Mesothelial cell of epicardium (in vitro differentiated cells): ENCODE results near the gene PROX1. TPM values are rescaled to one million over a fixed set of nuclear protein-coding genes. Genes with fewer than 3 reads are reported as not detected.

Experiments
- DNase-seq, 2 experiments: peaks; one replicate each; pipeline ENCODE4 v3.0.0; 2021; ENCODE audit warnings: low spot score in 2 of 2; ENCODE audit not compliant: unreplicated experiment in 2 of 2
- H3K27ac Mint-ChIP-seq: 2 replicates; pipeline ENCODE4 v1.8.0; 2021; ENCODE audit warnings: mixed read lengths
- H3K27me3 Mint-ChIP-seq: 2 replicates; pipeline ENCODE4 v1.8.0; 2021; ENCODE audit warnings: low read depth, mixed read lengths
- H3K36me3 Mint-ChIP-seq: 2 replicates; pipeline ENCODE4 v1.8.0; 2021; ENCODE audit warnings: mixed read lengths
- H3K4me1 Mint-ChIP-seq: 2 replicates; pipeline ENCODE4 v1.8.0; 2021; ENCODE audit warnings: mixed read lengths
- H3K4me3 Mint-ChIP-seq: 2 replicates; pipeline ENCODE4 v1.8.0; 2021; ENCODE audit warnings: mild to moderate bottlenecking, moderate library complexity, mixed read lengths
- H3K9me3 Mint-ChIP-seq: 2 replicates; pipeline ENCODE4 v1.8.0; 2021; ENCODE audit warnings: mixed read lengths
- CTCF ChIP-seq: fragments of 200-600 bp; sonication (generic); IDR thresholded peaks from one replicate; pipeline ENCODE4 v1.5.0; 2021; ENCODE audit warnings: antibody characterized with exemption; ENCODE audit not compliant: unreplicated experiment
- total RNA-seq: library from RNA; stranded (reverse); gene quantifications from 3 replicates; pipeline ENCODE4 v1.2.1, GENCODE V29; 2021

Gene PROX1
- total RNA-seq, 1 donor from 2014 or later: 1.4 TPM

DNA sequence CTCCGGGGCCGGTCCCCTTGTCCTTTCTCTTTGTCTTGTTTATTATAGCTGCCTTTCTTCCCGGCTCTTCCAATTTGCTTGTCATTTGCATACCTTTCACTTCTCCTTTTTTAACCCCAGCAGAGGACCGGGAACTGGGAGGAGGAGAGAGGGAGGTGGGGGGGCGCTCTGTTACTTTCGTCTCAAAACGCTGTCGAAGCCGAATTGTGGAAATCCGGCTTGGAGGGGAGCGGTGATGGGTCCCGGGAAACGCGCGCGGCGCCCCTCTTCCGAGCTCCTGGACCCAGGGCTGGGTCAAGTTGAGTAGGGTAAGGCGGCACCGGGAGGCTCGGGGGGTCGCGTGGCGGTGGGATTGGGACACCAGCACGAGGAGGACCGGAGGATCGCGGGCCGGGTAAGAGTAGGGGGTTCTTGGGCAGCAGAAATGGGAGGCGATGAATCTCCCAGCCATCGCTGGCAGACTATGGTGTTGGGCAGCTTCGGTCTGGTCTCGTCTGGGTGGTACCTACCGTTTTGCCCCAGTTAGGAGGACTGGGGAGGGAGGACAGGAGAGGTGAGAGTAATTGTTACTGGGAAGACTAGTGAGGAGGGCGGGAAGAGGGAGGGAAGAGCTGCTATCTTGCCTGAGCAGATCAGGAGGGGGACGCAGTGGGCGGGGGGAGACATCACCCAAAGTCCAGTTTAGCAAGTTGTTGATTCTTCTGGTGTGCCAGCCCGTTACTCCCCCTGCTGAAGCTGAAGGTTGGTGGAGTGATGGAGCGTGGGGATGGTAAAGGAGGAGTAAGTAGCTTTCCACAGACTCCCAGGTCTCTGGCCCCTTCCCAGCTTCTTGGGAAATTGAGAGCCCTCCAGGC lies 1.5 kb downstream of the PROX1 start:
- Mint-ChIP-seq H3K36me3 (no peaks in the 10 kb centered on the region), H3K9me3 (no peaks in the 10 kb centered on the region), H3K4me1 (peaks cover 40% of the 10 kb centered on the region), H3K4me3 (peak overlapping the region; percentile 91), H3K27ac (no peak overlapping the region), H3K27me3 (peaks cover 95% of the 10 kb centered on the region)
- no peak for TF ChIP-seq CTCF
- DNase-seq: no peak

- no peaks in the 10 kb centered on the region for H3K36me3 Mint-ChIP-seq
- H3K27me3 Mint-ChIP-seq: peaks cover 92% of the 10 kb centered on the region
Observed at GRCh38 chr1:213993929-213994328, 6.2 kb downstream of the PROX1 start.

GRCh38 chr1:213994888-213995287 lies 7.1 kb downstream of the PROX1 start:
- Mint-ChIP-seq H3K27ac (no peak overlapping the region), H3K4me3 (no peak overlapping the region), H3K4me1 (peaks cover 5% of the 10 kb centered on the region), H3K36me3 (no peaks in the 10 kb centered on the region), H3K27me3 (peaks cover 91% of the 10 kb centered on the region), H3K9me3 (no peaks in the 10 kb centered on the region)
- no peak for TF ChIP-seq CTCF
- no peak for DNase-seq

More at GRCh38 chr1:213993929-213994328, 6.2 kb downstream of the PROX1 start:
- peaks cover 14% of the 10 kb centered on the region for H3K4me1 Mint-ChIP-seq
- H3K4me3 Mint-ChIP-seq: no peak overlapping the region
- H3K27ac Mint-ChIP-seq: no peak overlapping the region
- no peak for TF ChIP-seq CTCF
- no peaks in the 10 kb centered on the region for H3K9me3 Mint-ChIP-seq
- no peak for DNase-seq

GRCh38 chr1:213995603-213996002 lies 7.8 kb downstream of the PROX1 start:
- peaks cover 85% of the 10 kb centered on the region for H3K27me3 Mint-ChIP-seq

GRCh38 chr1:213996320-213997037 lies 8.7 kb downstream of the PROX1 start:
- Mint-ChIP-seq H3K4me1 (no peaks in the 10 kb centered on the region), H3K27ac (no peak overlapping the region), H3K36me3 (no peaks in the 10 kb centered on the region), H3K4me3 (no peak overlapping the region), H3K27me3 (peaks cover 76% of the 10 kb centered on the region), H3K9me3 (no peaks in the 10 kb centered on the region)
- DNase-seq: no peak
- no peak for TF ChIP-seq CTCF

More at GRCh38 chr1:213995603-213996002, 7.8 kb downstream of the PROX1 start:
- DNase-seq: no peak
- H3K9me3 Mint-ChIP-seq: no peaks in the 10 kb centered on the region
- no peaks in the 10 kb centered on the region for H3K4me1 Mint-ChIP-seq
- no peaks in the 10 kb centered on the region for H3K36me3 Mint-ChIP-seq
- TF ChIP-seq CTCF: no peak
- H3K27ac Mint-ChIP-seq: no peak overlapping the region
- H3K4me3 Mint-ChIP-seq: no peak overlapping the region
